ENCODE measurements around the gene CDH13.

Gene CDH13

GRCh38 chr16:82888591-82889001 lies 261.8 kb downstream of the CDH13 start:
- H3K4me3 ChIP-seq (replicated peaks; ENCODE audit: insufficient read depth, low read length) = no peak overlapping the region
- no peak for TF ChIP-seq POLR2AphosphoS5 (IDR thresholded peaks at IDR 0.05; ENCODE audit: low read depth)
- no peak for TF ChIP-seq CTCF (IDR thresholded peaks at IDR 0.05; ENCODE audit: insufficient read depth, low read length)
- TF ChIP-seq GABPA (IDR thresholded peaks at IDR 0.05; ENCODE audit: low read depth) = no peak
- TF ChIP-seq REST (IDR thresholded peaks at IDR 0.05; ENCODE audit: insufficient replicate concordance, low read depth) = no peak
- TF ChIP-seq SPI1 (IDR thresholded peaks at IDR 0.05; ENCODE audit: borderline replicate concordance, low read depth) = no peak
- H3K27me3 ChIP-seq (ENCODE audit: insufficient read depth, poor library complexity, severe bottlenecking) = no peaks in the 10 kb centered on the region
- no peak overlapping the region for H3K27ac ChIP-seq (replicated peaks)
- no peak for DNase-seq (ENCODE audit: low read depth in 1 of 2, low spot score in 1 of 2)

- Histone ChIP-seq H3K27ac (replicated peaks) (no peak overlapping the region), H3K4me3 (replicated peaks; ENCODE audit: insufficient read depth, low read length) (no peak overlapping the region), H3K27me3 (ENCODE audit: insufficient read depth, poor library complexity, severe bottlenecking) (no peaks in the 10 kb centered on the region)
- TF ChIP-seq SPI1 (IDR thresholded peaks at IDR 0.05; ENCODE audit: borderline replicate concordance, low read depth) (no peak), REST (IDR thresholded peaks at IDR 0.05; ENCODE audit: insufficient replicate concordance, low read depth) (no peak), CTCF (IDR thresholded peaks at IDR 0.05; ENCODE audit: insufficient read depth, low read length) (no peak), GABPA (IDR thresholded peaks at IDR 0.05; ENCODE audit: low read depth) (no peak), POLR2AphosphoS5 (IDR thresholded peaks at IDR 0.05; ENCODE audit: low read depth) (no peak)
- no peak for DNase-seq (ENCODE audit: low read depth in 1 of 2, low spot score in 1 of 2)
These were observed 264.7 kb downstream of the CDH13 start for GRCh38 chr16:82891424-82891823.

GRCh38 chr16:82891918-82892317 lies 265.1 kb downstream of the CDH13 start:
- Histone ChIP-seq H3K27me3 (ENCODE audit: insufficient read depth, poor library complexity, severe bottlenecking) (no peaks in the 10 kb centered on the region), H3K27ac (replicated peaks) (no peak overlapping the region), H3K4me3 (replicated peaks; ENCODE audit: insufficient read depth, low read length) (no peak overlapping the region)
- no peak for DNase-seq (ENCODE audit: low read depth in 1 of 2, low spot score in 1 of 2)
- TF ChIP-seq REST (IDR thresholded peaks at IDR 0.05; ENCODE audit: insufficient replicate concordance, low read depth) (no peak), GABPA (IDR thresholded peaks at IDR 0.05; ENCODE audit: low read depth) (no peak), SPI1 (IDR thresholded peaks at IDR 0.05; ENCODE audit: borderline replicate concordance, low read depth) (no peak), POLR2AphosphoS5 (IDR thresholded peaks at IDR 0.05; ENCODE audit: low read depth) (no peak), CTCF (IDR thresholded peaks at IDR 0.05; ENCODE audit: insufficient read depth, low read length) (no peak)
